Measurements from ENCODE around the gene HMGB4.

The HMGB4 gene, protein sequence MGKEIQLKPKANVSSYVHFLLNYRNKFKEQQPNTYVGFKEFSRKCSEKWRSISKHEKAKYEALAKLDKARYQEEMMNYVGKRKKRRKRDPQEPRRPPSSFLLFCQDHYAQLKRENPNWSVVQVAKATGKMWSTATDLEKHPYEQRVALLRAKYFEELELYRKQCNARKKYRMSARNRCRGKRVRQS

GRCh38 chr1:33863779-33864178 is at the start of gene HMGB4:
Gene HMGB4, plus strand, starts transcription at chr1:33864079. Its CDS starts 113 bp downstream, at chr1:33864192.
- no peak for DNase-seq

DNA sequence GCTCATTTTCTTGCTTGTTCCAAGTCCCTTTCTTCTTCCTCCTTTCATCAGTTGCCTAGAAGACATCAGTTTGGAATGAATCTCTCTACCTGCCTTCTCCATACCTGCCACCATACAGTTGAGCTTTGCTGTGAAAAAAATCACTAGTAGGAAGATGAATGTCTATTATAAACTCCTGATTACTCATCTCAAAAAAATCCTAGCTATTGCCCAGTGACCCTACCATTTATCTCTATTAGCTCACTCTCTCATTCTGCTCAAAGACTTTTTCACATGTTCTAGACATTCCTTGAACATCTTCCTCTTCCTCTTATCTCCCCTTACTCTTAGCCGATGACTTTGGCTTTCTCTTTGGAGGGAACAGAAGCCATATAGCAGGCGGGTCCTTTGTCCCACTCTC is 49.7 kb upstream of the HMGB4 start:
- no peak for DNase-seq

DNA sequence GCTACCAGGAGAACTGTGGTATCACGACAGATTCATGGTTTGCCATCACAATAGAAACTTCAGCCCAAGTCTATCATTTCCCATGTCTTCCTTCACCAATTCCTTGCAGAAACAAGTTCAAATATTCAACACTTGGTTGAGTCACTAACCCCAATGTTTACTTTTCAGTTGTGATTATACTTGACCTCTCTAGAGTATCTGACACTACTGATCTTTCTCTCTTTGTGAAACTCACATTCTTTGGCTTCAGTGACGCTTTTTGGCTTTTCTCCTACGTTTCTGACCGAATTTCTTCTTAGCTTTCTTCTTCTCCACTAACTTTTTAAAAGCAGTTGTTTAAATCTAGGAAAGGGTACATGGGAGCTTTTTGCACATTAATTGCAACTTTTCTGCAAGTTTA is 48.8 kb upstream of the HMGB4 start:
- no peak for DNase-seq

- DNase-seq, result no peak
Observed at GRCh38 chr1:33818071-33818470, 45.8 kb upstream of the HMGB4 start.

GRCh38 chr1:33819290-33819912 is 44.5 kb upstream of the HMGB4 start:
- DNase-seq, result no peak

- no peak for DNase-seq
Observed at GRCh38 chr1:33819913-33820311, 44.0 kb upstream of the HMGB4 start.

- DNase-seq, result no peak
Observed at GRCh38 chr1:33820804-33821203, 43.1 kb upstream of the HMGB4 start.

DNA sequence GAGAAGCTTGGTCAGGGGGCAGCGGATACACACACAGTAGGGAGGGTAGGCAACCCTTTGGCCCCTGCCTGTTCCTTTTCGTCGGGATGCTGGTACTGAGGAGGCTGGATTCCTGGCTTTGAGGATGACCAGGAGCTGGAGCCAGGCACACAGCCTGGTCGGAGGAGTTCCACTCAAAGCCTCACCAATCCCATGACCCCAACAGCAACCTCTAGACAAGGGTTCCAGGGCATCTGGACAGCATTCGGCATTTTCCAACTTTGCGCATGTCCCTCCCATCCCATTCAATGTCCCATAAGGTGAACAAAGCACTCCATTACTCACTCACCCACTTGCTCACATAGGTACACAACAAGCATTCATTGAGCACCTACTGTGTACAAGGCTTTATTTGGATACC is 42.6 kb upstream of the HMGB4 start:
- DNase-seq, result no peak

DNA sequence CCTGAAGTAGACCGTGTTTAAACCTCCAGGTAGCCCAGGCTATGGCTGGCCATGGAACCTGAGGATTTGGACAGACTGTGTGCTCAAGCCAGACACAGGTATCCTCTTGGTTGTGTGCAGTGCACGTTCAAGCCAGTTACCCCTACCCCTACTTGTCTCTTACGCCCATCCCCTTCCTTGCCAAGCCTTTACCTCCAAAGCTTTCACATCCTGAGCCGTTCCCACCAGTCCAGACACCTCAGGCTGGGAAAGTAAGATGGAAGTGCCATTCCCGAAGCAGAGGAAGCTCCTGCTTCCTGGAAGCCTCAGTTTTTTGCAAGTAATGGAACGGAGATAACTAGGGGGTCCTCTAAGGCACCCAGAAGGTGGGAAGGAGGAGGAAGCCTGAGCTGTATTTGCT is 41.5 kb upstream of the HMGB4 start:
- no peak for DNase-seq

DNA sequence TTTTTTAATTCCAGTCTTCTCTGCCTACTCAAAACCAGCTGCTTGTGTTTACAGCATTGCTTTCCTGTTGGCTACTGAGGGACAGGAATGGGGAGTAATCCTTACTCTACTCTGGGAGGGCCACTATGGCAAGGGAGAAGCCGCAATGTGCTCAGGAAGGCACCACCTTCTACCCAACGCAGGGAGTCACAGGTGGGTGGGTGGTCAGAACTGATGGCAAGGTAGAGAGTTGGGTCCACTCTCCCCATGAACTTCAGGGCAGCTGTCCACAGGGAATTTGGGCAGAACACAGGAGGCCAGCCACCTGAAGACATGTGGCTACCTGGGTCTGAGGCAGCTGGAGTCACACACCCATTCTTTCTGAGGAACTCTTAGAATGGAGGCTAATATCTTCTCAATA is 40.5 kb upstream of the HMGB4 start:
- DNase-seq, result no peak

DNA sequence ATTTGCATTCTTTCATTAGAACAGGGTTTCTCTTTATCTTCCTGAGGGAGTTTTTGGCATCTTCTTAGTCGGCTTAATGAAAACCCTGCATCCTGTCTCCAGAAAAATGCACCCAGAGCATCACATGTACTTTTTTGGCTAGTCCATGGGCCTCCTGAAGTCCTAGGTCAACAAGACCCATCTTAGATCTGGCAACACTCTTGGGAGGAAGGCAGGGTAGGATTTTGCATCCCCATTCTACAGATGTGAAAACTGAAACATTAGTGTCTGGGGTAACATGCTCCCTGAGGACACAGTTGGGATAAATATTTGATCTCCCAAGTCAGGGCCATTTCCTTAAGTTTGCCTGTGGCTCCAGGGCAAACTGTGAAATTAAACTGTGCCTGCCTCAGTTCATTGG is 40.0 kb upstream of the HMGB4 start:
- DNase-seq, result no peak

DNA sequence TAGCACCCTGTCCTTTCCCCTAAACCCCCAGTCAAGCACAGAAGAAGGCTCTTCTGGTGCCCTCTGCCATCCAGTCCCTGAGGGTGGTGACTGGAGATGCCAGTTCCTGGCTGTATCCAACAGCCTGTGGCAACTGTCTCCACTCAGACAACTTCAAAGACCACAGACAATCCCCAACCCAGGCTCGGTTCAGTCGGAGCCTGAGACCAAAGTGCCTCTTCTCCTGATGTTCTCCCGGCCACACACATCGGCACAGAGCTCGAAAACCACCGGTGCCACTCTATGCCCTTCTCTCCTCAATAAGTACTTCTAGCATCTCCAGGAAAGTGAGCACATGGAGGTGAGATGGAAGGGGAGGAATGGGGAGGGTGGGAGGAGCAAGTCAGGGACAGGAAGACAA is 39.6 kb upstream of the HMGB4 start:
- no peak for DNase-seq

- DNase-seq, result no peak
Observed at GRCh38 chr1:33824971-33825370, 38.9 kb upstream of the HMGB4 start.

GRCh38 chr1:33825506-33825905 is 38.4 kb upstream of the HMGB4 start:
- DNase-seq, result no peak

DNA sequence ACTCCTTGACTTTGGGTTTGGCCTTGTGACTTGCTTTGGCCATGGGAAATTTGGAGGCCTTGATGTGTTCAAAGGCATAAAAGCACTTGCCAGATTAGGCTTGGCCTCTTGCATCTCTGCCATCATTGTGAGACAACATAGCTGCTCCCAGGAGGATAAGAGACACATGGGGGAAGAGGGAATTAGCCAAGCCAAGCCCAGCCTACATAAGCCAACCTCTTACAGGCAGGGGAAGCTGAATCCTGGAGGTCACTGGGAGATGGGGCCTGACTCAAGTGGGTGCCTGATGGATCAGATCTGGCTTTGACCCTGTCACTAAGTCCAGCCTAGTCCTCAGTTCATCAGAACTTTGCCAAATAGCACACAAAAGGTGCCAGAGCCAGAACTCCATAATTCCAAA is 37.6 kb upstream of the HMGB4 start:
- DNase-seq, result no peak

DNA sequence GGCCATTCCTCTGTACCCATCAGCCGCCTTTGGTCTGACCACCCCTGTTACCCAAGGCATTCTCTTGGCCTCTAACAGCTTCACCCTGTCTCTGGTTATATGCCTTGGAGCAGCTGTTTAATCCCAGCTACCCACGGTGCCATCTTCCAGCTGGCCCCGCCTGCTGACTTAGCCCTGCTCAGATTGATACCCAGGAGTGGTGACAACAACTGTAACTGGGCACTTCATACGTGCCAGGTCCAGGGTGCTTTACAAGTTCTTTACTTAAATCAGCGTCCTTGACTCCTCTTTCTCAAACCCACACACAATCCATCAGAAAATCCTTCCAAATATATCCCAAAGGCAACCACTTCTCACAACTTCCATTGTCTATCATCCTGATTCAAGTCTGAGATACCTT is 37.2 kb upstream of the HMGB4 start:
- no peak for DNase-seq

- DNase-seq, result no peak
Observed at GRCh38 chr1:33828059-33828458, 35.8 kb upstream of the HMGB4 start.

DNA sequence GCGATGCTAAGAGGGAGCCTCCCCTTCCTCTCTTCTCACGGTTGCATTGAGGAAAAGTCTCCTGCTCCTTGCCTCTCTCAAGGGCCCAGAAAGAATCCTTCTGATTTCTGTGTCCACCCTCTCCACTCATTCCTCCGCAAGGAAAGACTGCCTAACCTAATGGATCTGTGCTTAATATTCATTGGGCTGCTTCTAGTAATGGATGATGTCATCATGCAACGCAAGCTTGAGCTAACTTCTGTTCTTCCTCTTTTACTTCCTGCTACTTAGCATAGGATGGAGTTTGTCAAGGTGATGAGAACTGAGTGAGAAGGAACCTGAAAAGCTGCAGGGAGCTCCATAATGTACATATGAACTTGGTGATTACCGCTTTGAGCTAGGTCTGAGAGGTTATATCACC is 35.2 kb upstream of the HMGB4 start:
- DNase-seq, result no peak

DNA sequence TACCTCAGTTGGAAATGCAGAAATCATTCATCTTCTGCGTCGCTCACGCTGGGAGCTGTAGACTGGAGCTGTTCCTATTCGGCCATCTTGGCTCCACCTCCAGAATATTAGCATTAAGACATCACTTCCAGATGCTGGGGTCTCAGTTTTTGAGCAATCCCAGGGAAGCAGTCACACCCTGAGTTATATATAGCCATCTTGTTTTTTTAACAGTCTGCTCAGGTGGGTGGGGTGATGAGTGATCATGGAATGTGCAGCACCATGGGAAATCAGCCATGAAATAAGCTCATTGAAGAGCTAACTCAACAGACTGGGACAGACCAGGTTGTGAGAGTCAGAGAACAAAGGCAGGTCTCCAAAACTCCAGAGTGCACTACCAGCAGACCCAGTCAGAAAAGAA is 27.0 kb upstream of the HMGB4 start:
- DNase-seq, result no peak

- no peak for DNase-seq
Observed at GRCh38 chr1:33837635-33838034, 26.2 kb upstream of the HMGB4 start.

DNA sequence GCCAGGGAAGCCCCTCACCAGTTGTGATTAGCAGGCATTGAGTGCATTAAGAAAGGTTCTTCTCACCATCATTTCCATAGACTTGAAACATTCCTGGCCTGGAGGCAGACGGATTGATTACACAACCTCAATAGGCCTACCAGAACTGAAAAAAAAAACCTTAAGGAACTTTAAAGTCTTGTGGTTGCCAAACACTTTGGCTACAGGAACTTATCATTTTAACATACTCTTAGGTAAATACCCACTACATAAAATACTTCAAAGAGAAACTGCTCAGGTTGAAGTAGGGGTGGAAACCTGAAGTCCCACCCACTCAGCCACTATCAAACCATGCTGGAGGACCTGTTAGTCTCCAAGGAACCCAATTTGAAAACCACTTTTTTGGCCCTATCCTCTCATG is 22.4 kb upstream of the HMGB4 start:
- no peak for DNase-seq

GRCh38 chr1:33842348-33842747 is 21.5 kb upstream of the HMGB4 start:
- DNase-seq, result no peak

DNA sequence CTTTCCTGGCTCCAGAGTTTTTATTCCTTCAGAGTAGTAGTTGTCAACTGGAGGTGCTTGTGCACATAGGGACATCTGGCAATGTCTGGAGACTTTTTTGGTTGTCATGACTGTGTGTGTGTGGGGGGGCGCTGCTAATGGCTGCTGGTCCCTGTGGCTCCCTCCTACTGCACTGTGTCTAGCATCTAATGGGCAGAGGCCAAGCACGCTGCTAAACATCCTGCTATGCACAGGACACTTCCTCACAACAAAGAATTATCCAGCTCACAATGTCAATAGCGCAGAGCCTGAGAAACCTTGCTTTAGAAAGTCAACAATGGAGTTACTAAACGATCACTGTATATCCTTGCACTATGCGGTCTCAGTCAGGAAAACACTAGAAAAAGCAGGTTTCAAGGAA is 19.7 kb upstream of the HMGB4 start:
- DNase-seq, result no peak

DNA sequence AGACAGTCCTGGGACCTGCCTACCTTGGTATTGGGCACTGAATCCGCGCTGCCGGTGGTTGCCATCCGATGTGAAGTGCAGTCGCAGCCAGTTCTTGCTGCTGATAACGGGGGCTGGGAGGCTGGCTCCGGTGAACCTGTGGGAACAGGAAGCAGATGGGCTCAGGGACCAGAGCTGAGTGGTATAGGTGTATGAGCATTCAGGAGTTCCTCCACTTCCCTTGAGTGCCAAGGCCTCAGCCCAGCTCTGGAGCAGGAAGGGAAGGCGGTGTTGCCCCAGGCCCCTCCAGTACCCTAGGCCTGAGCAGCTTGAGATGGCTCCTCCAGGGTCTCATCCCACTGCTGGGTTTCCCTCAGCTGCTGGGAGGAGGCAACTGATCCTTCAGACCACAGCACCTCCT is 17.0 kb upstream of the HMGB4 start:
- no peak for DNase-seq

DNA sequence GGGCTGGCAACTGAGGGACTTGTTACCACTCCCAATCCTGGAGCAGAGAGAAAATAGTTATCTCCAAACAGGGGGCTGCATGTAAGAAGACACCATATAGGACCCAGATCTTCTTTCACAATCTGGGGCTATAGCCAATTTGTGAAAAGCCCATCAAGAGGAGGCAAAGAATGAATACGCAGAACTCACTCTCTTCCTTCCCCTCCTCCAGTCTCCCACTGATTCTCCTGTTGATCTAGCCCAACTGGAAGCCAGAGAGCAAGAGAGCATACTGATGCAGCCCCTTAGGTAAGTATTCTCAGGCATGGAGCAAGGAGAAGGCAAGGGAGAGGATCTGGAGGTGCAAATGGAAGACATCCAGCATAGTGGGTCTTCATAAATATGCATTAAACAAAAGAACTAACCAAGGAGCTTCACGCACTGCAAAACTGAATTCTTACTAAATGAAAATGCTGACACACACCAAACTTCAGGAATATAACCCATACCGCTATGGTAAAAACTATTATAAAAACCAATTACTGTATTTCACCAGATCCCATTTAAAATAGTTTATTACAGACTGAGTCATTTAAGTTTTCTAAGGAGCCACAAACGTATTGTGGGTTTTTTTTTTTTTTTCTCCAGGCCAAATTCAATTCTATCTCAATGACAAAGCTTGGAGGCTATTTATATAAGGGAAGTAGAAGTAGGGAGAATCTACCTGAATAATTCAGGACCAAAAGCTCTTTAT is 15.5 kb upstream of the HMGB4 start:
- DNase-seq, result no peak
